Lower leg skin (tissue), 4 donors: ENCODE measurements around the gene NTRK2. TPM values are rescaled to one million over a fixed set of nuclear protein-coding genes. Genes with fewer than 3 reads are reported as not detected.

Experiments used
- DNase-seq, 2 donors: peaks; one replicate each; pipeline ENCODE4 v3.0.0-alpha.2; 2019; ENCODE audit warnings: low spot score in 2 of 2
- H3K4me3 ChIP-seq: fragments of 200-600 bp; sonication (generic); 2 replicates; pipeline ENCODE4 v1.5.1; 2017; ENCODE audit warnings: mild to moderate bottlenecking, low read depth; ENCODE audit not compliant: poor library complexity, severe bottlenecking
- CTCF ChIP-seq, 3 donors: fragments of 450-650 bp; IDR thresholded peaks; one replicate each; pipeline ENCODE4 v1.5.1; 2016; ENCODE audit warnings: antibody characterized with exemption in 3 of 3, mild to moderate bottlenecking in 3 of 3, moderate library complexity in 2 of 3
- POLR2A ChIP-seq, 2 donors: fragments of 450-650 bp; IDR thresholded peaks; one replicate each; pipeline ENCODE4 v1.6.1; 2016 to 2017; ENCODE audit warnings: antibody characterized with exemption in 2 of 2, mild to moderate bottlenecking in 1 of 2, moderate library complexity in 1 of 2
- WGBS, 2 donors: methylation state at CpG; one replicate each; pipeline ENCODE4 v1.1.5; 2018; 5-methylcytosine and 5-hydroxymethylcytosine counted together
- intact Hi-C: fragments of 100-400 bp; cut with DNase I; formaldehyde crosslinking; loops from one replicate; pipeline ENCODE4 v1.15.0; 2023; ENCODE audit warnings: low total_unique reads
- total RNA-seq, 4 donors: library from RNA; depleted of rRNA; stranded (reverse); fragments of >200 nt; gene quantifications; one replicate each; pipeline ENCODE4 v1.1.0, GENCODE V29; 2016

NTRK2 gene
- total RNA-seq, 4 donors from 2014 or later, result 6.2 to 16.3 (median 10.3) TPM

GRCh38 chr9:84701801-84702200, 32.3 kb downstream of the NTRK2 start:
- no peak overlapping the region for H3K4me3 ChIP-seq
- DNase-seq, result no peak
- no peak for TF ChIP-seq CTCF (IDR thresholded peaks at IDR 0.05)
- TF ChIP-seq POLR2A (IDR thresholded peaks at IDR 0.05), result no peak
- WGBS, 2 donors, result 93% methylated on average over 6 of the region's 6 CpGs
- intact Hi-C loops, result loop anchor here (10.0 kb wide), 2 partner anchors 253 to 553 kb away; no protein-coding TSS in a partner anchor

- intact Hi-C loops, result loop anchor here (10.0 kb wide), 2 partner anchors 252 to 552 kb away; no protein-coding TSS in a partner anchor
- WGBS, 2 donors, result 52 to 70% methylated on average over 1 of the region's 1 CpG
- no peak for TF ChIP-seq POLR2A (IDR thresholded peaks at IDR 0.05)
- no peak for TF ChIP-seq CTCF (IDR thresholded peaks at IDR 0.05)
These were observed 32.9 kb downstream of the NTRK2 start for GRCh38 chr9:84702471-84702870.

GRCh38 chr9:84703793-84704192, 34.3 kb downstream of the NTRK2 start:
- intact Hi-C loops, result loop anchor here (10.0 kb wide), 2 partner anchors 251 to 551 kb away; no protein-coding TSS in a partner anchor
- DNase-seq, result no peak
- TF ChIP-seq CTCF (IDR thresholded peaks at IDR 0.05), result no peak
- no peak overlapping the region for H3K4me3 ChIP-seq

More at GRCh38 chr9:84702471-84702870, 32.9 kb downstream of the NTRK2 start:
- no peak for DNase-seq
- no peak overlapping the region for H3K4me3 ChIP-seq

GRCh38 chr9:84705128-84705527, 35.6 kb downstream of the NTRK2 start:
- H3K4me3 ChIP-seq, result no peak overlapping the region
- TF ChIP-seq CTCF (IDR thresholded peaks at IDR 0.05), result no peak
- no peak for TF ChIP-seq POLR2A (IDR thresholded peaks at IDR 0.05)

GRCh38 chr9:84708400-84708799, 38.9 kb downstream of the NTRK2 start:
- TF ChIP-seq CTCF (IDR thresholded peaks at IDR 0.05), result no peak
- TF ChIP-seq POLR2A (IDR thresholded peaks at IDR 0.05), result no peak
- WGBS, 2 donors, result 85 to 93% methylated on average over 1 of the region's 1 CpG
- DNase-seq, result no peak
- H3K4me3 ChIP-seq, result no peak overlapping the region
- intact Hi-C loops, result loop anchor here (10.0 kb wide), 2 partner anchors 246 to 546 kb away; no protein-coding TSS in a partner anchor

More at GRCh38 chr9:84705128-84705527, 35.6 kb downstream of the NTRK2 start:
- 67 to 77% methylated on average over 5 of the region's 5 CpGs for WGBS, 2 donors
- intact Hi-C loops, result loop anchor here (10.0 kb wide), 2 partner anchors 250 to 550 kb away; no protein-coding TSS in a partner anchor
- no peak for DNase-seq

GRCh38 chr9:84709056-84709455, 39.5 kb downstream of the NTRK2 start:
- H3K4me3 ChIP-seq, result no peak overlapping the region
- TF ChIP-seq CTCF (IDR thresholded peaks at IDR 0.05) (no peak), POLR2A (IDR thresholded peaks at IDR 0.05) (no peak)
- 75% methylated on average over 1 of the region's 1 CpG for WGBS, 2 donors
- DNase-seq, result no peak
- intact Hi-C loops, result loop anchor here (10.0 kb wide), 2 partner anchors 246 to 546 kb away; no protein-coding TSS in a partner anchor
